A549 treated with AZD2906 at 1 μM for 4 hours (cell line): ENCODE data around the gene IFNL3. TPM values are rescaled to one million over a fixed set of nuclear protein-coding genes. Genes with fewer than 3 reads are reported as not detected.

Source experiments
- total RNA-seq: library from RNA; stranded (reverse); fragments of 200-300 nt; extraction: Qiagen RNA extraction; gene quantifications from 5 replicates; pipeline ENCODE4 v1.2.3, GENCODE V29; 2022

The IFNL3 gene
- not detected in 5 replicates for total RNA-seq

GRCh38 chr19:39244410-39245100, at the start of gene IFNL3:
TSS of gene IFNL3 (minus strand) at chr19:39245006. CDS start at chr19:39244967, 39 bp downstream.

GRCh38 chr19:39268085-39268484, 23.3 kb upstream of the IFNL3 start, which contains the start of gene IFNL2:
TSS of gene IFNL2 (plus strand) at chr19:39268396. CDS start at chr19:39268569, 173 bp downstream.

GRCh38 chr19:39248806-39249205, 4.0 kb upstream of the IFNL3 start, which contains the start of gene IFNL4:
TSS of gene IFNL4 (minus strand) at chr19:39248856.

GRCh38 chr19:39203372-39204341, 41.1 kb downstream of the IFNL3 start, which contains the start of gene SYCN:
TSS of gene SYCN (minus strand) at chr19:39204263. CDS start at chr19:39204254, 9 bp downstream.

GRCh38 chr19:39196860-39197562, 47.8 kb downstream of the IFNL3 start, which contains the start of gene NCCRP1:
TSS of gene NCCRP1 (plus strand) at chr19:39196964. CDS start at chr19:39196983, 19 bp downstream.

Other genes starting within 250 kb of the IFNL3 start
- gene FBXO27, start 212.5 kb downstream of the IFNL3 start, total RNA-seq, result 2.8 to 5.9 TPM (median 4.2 TPM) in 5 replicates
- 0.05 to 0.10 TPM (median 0.05 TPM) in 4 of 5 replicates, not detected in the other for gene ACP7, start 160.6 kb downstream of the IFNL3 start, total RNA-seq
- gene PAK4, start 119.2 kb downstream of the IFNL3 start, total RNA-seq, result 94.0 to 118 TPM (median 111 TPM) in 5 replicates
- gene NCCRP1, start 48.0 kb downstream of the IFNL3 start, total RNA-seq, result 1.0 to 2.0 TPM (median 1.4 TPM) in 5 replicates
- gene SYCN, start 40.7 kb downstream of the IFNL3 start, total RNA-seq, result not detected in 5 replicates
- not detected in 5 replicates for gene IFNL4, start 3.9 kb upstream of the IFNL3 start, total RNA-seq
- gene IFNL2, start 23.4 kb upstream of the IFNL3 start, total RNA-seq, result not detected in 5 replicates
- gene IFNL1, start 51.4 kb upstream of the IFNL3 start, total RNA-seq, result 0.11 TPM in 1 of 5 replicates, not detected in the others
- 7.1 to 10.3 TPM (median 9.5 TPM) in 5 replicates for gene LRFN1, start 75.9 kb upstream of the IFNL3 start, total RNA-seq
- 0.27 to 0.55 TPM (median 0.44 TPM) in 5 replicates for gene GMFG, start 91.0 kb upstream of the IFNL3 start, total RNA-seq
- 118 to 175 TPM (median 163 TPM) in 5 replicates for gene SAMD4B, start 97.4 kb upstream of the IFNL3 start, total RNA-seq
- 73.9 to 76.7 TPM (median 75.8 TPM) in 5 replicates for gene PAF1, start 146.1 kb upstream of the IFNL3 start, total RNA-seq
- gene MED29, start 146.4 kb upstream of the IFNL3 start, total RNA-seq, result 72.3 to 77.0 TPM (median 74.1 TPM) in 5 replicates
- gene ZFP36, start 161.8 kb upstream of the IFNL3 start, total RNA-seq, result 193 to 296 TPM (median 229 TPM) in 5 replicates
- 81.1 to 117 TPM (median 104 TPM) in 5 replicates for gene PLEKHG2, start 167.7 kb upstream of the IFNL3 start, total RNA-seq
- gene RPS16, start 190.9 kb upstream of the IFNL3 start, total RNA-seq, result 6,355 to 7,942 TPM (median 7,642 TPM) in 5 replicates
- 171 to 194 TPM (median 177 TPM) in 5 replicates for gene SUPT5H, start 200.6 kb upstream of the IFNL3 start, total RNA-seq
- 176 to 224 TPM (median 211 TPM) in 5 replicates for gene TIMM50, start 235.8 kb upstream of the IFNL3 start, total RNA-seq